Keratinocyte (primary cell): ENCODE data around the gene CACNG7. TPM values are rescaled to one million over a fixed set of nuclear protein-coding genes. Genes with fewer than 3 reads are reported as not detected.

Experiments used
- DNase-seq: peaks from one replicate; pipeline ENCODE4 v3.0.0-alpha.2; 2011; ENCODE audit warnings: low read depth, missing footprints, low spot score
- FAIRE-seq: peaks from 2 replicates; lab custom pipeline; 2011; peaks lifted over from hg19 to GRCh38; lab: Jason Lieb, UNC
- H2AFZ ChIP-seq: 2 replicates; pipeline ENCODE4 v1.6.0; 2012; ENCODE audit warnings: low read length, control low read depth, inconsistent platforms; ENCODE audit not compliant: control insufficient read depth
- H3K27ac ChIP-seq: 2 replicates; pipeline ENCODE4 v1.5.1; 2011; ENCODE audit warnings: low read length; ENCODE audit not compliant: control insufficient read depth, insufficient read depth
- H3K27me3 ChIP-seq: 3 replicates; pipeline ENCODE4 v1.6.0; 2011; ENCODE audit warnings: low read length; ENCODE audit not compliant: control insufficient read depth, insufficient read depth; ENCODE audit errors: extremely low read depth
- H3K36me3 ChIP-seq, 2 experiments: 2 replicates in 1 of 2; 3 replicates in 1 of 2; pipeline ENCODE4 v1.5.1; 2011; ENCODE audit warnings: low read length in 2 of 2, mild to moderate bottlenecking in 1 of 2; ENCODE audit not compliant: control insufficient read depth in 2 of 2, insufficient read depth in 2 of 2; ENCODE audit errors: extremely low read depth in 1 of 2
- H3K4me1 ChIP-seq: 3 replicates; pipeline ENCODE4 v1.5.1; 2011; ENCODE audit warnings: low read length; ENCODE audit not compliant: control insufficient read depth, insufficient read depth; ENCODE audit errors: extremely low read depth
- H3K4me2 ChIP-seq: 3 replicates; pipeline ENCODE4 v1.6.0; 2011; ENCODE audit warnings: low read depth, low read length; ENCODE audit not compliant: control insufficient read depth, insufficient read depth; ENCODE audit errors: extremely low read depth
- H3K4me3 ChIP-seq, 3 experiments: fragments of 200-600 bp in 1 of 3; sonication (generic) in 1 of 3; 2 replicates in 2 of 3; 3 replicates in 1 of 3; pipeline ENCODE4 v1.5.1; 2011 to 2016; ENCODE audit warnings: low read length in 3 of 3, mild to moderate bottlenecking in 3 of 3, control low read depth in 2 of 3, inconsistent platforms in 1 of 3, low read depth in 1 of 3, mixed read lengths in 1 of 3, mixed run types in 1 of 3, moderate library complexity in 1 of 3; ENCODE audit not compliant: control insufficient read depth in 2 of 3, insufficient read depth in 2 of 3; ENCODE audit errors: extremely low read depth in 1 of 3
- H3K79me2 ChIP-seq: 2 replicates; pipeline ENCODE4 v1.6.0; 2012; ENCODE audit warnings: low read length; ENCODE audit not compliant: control insufficient read depth, insufficient read depth
- H3K9ac ChIP-seq: 3 replicates; pipeline ENCODE4 v1.6.0; 2011; ENCODE audit warnings: low read length; ENCODE audit not compliant: control insufficient read depth, insufficient read depth; ENCODE audit errors: extremely low read depth
- H3K9me1 ChIP-seq: 3 replicates; pipeline ENCODE4 v1.6.0; 2011; ENCODE audit warnings: low read length; ENCODE audit not compliant: control insufficient read depth, insufficient read depth; ENCODE audit errors: extremely low read depth
- H3K9me3 ChIP-seq: 2 replicates; pipeline ENCODE4 v1.5.1; 2012; ENCODE audit warnings: low read depth, low read length; ENCODE audit not compliant: control insufficient read depth
- H4K20me1 ChIP-seq: 3 replicates; pipeline ENCODE4 v1.6.0; 2011; ENCODE audit warnings: low read length; ENCODE audit not compliant: control insufficient read depth, insufficient read depth; ENCODE audit errors: extremely low read depth
- CTCF ChIP-seq, 3 experiments: IDR thresholded peaks in 1 of 3; conservative IDR thresholded peaks in 1 of 3; optimal IDR thresholded peaks in 1 of 3; 2 replicates in 2 of 3; 3 replicates in 1 of 3; pipeline versions ENCODE3 to v1.5.1; 2011; ENCODE audit warnings: low read length in 3 of 3, mild to moderate bottlenecking in 3 of 3, moderate library complexity in 2 of 3, control low read depth in 1 of 3, inconsistent platforms in 1 of 3; ENCODE audit not compliant: insufficient read depth in 2 of 3; ENCODE audit errors: extremely low read depth in 1 of 3
- EZH2 ChIP-seq: IDR thresholded peaks from one replicate; pipeline ENCODE4 v1.6.1; 2012; ENCODE audit warnings: inconsistent platforms, mild to moderate bottlenecking, low read length, moderate library complexity
- dilution Hi-C: fragments of 300-500 bp; cut with MboI; formaldehyde crosslinking; loops from one replicate; pipeline ENCODE4 v1.7.0; 2020; ENCODE audit warnings: low sequenced_read_pairs; ENCODE audit not compliant: extremely low pct_ligation_motif_present
- polyA plus RNA-seq, 5 experiments: library from polyadenylated mRNA; depleted of rRNA in 3 of 5; stranded (reverse) in 3 of 5; stranded (forward) in 1 of 5; unstranded in 1 of 5; fragments of >200 nt; gene quantifications; 1 replicate in 1 of 5; 2 replicates in 3 of 5; 3 replicates in 1 of 5; pipeline versions ENCODE4 v1.2.1 to v1.2.3, GENCODE V29; 2011 to 2012; ENCODE audit warnings: missing spikeins in 2 of 5, low read depth in 1 of 5, low replicate concordance in 1 of 5

Gene CACNG7
- polyA plus RNA-seq, 1 donor (not counting 4 experiments of a cell fraction or from before 2014, with no cell fraction given): not detected

DNA sequence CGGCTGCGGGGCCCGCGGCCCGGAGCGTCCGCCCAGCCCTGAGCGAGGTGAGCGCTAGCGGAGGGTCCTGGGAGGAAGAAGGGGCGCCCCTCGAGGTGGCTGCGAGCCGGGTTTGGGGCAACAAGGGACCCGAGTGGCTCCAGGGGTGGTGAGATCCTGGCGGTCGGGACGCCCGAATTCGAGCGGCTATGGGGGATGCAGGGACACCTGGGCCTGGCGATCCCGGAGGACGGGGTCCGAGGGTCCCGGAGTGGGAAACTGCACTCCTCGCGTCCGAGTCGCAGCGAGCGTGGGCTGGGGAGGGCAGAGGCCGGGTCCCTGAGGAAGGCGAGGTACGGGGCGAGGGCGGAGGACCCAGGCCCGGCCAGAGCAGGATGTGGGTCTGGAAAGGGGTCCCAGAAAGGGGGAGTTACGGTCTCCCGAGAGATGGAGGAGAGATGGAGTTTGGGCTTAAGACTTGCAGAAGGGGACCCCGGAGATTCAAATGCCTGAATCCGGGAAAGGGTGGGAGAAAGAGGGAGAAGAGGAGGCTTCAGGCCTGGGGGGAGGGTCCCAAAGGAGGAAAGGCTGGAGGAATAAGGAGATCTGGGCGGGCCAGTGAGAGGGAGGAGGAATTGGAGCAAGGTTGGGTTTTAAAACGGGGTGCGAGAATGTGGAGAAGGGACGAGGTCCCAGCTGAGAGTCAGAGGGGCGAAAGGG is 542 bp downstream of the CACNG7 start:
- no peaks in the 10 kb centered on the region for H3K9me3 ChIP-seq
- TF ChIP-seq CTCF (optimal IDR thresholded peaks at IDR 0.05 in 1 of 3, IDR thresholded peaks at IDR 0.05 in 1 of 3, conservative IDR thresholded peaks at IDR 0.05 in 1 of 3; ENCODE audit: extremely low read depth in 1 of 3, insufficient read depth in 2 of 3, low read length in 3 of 3) (no peak), EZH2 (peak; percentile 96)
- H3K9me1 ChIP-seq: no peaks in the 10 kb centered on the region
- no peak overlapping the region for H3K27ac ChIP-seq
- no peak overlapping the region for H2AFZ ChIP-seq
- H3K79me2 ChIP-seq: no peaks in the 10 kb centered on the region
- dilution Hi-C loops: no loop called here
- no peaks in the 10 kb centered on the region for H3K4me1 ChIP-seq
- no peak overlapping the region for H3K4me2 ChIP-seq
- H4K20me1 ChIP-seq: no peaks in the 10 kb centered on the region
- no peak overlapping the region for H3K9ac ChIP-seq
- no peaks in the 10 kb centered on the region for H3K36me3 ChIP-seq
- FAIRE-seq (no peak), DNase-seq (no peak)
- no peak overlapping the region for H3K4me3 ChIP-seq
- peaks cover 39% of the 10 kb centered on the region for H3K27me3 ChIP-seq

GRCh38 chr19:53910170-53910518 is 1.1 kb downstream of the CACNG7 start:
- FAIRE-seq: no peak
- peaks cover 39% of the 10 kb centered on the region for H3K27me3 ChIP-seq

More at GRCh38 chr19:53910170-53910518, 1.1 kb downstream of the CACNG7 start:
- no peak for DNase-seq
- Histone ChIP-seq H3K9me1 (no peaks in the 10 kb centered on the region), H3K27ac (no peak overlapping the region), H3K4me3 (no peak overlapping the region), H3K36me3 (no peaks in the 10 kb centered on the region), H3K4me2 (no peak overlapping the region), H2AFZ (no peak overlapping the region), H3K9me3 (no peaks in the 10 kb centered on the region), H3K4me1 (no peaks in the 10 kb centered on the region), H3K79me2 (no peaks in the 10 kb centered on the region), H4K20me1 (no peaks in the 10 kb centered on the region), H3K9ac (no peak overlapping the region)
- TF ChIP-seq CTCF (optimal IDR thresholded peaks at IDR 0.05 in 1 of 3, IDR thresholded peaks at IDR 0.05 in 1 of 3, conservative IDR thresholded peaks at IDR 0.05 in 1 of 3; ENCODE audit: extremely low read depth in 1 of 3, insufficient read depth in 2 of 3, low read length in 3 of 3) (no peak), EZH2 (no peak)
- dilution Hi-C loops: no loop called here
